ENCODE data around the gene SYT12. TPM values are rescaled to one million over a fixed set of nuclear protein-coding genes. Genes with fewer than 3 reads are reported as not detected.

SYT12 gene
- total RNA-seq, 2 experiments from 2014 or later: 0.25 to 0.72 TPM

DNA sequence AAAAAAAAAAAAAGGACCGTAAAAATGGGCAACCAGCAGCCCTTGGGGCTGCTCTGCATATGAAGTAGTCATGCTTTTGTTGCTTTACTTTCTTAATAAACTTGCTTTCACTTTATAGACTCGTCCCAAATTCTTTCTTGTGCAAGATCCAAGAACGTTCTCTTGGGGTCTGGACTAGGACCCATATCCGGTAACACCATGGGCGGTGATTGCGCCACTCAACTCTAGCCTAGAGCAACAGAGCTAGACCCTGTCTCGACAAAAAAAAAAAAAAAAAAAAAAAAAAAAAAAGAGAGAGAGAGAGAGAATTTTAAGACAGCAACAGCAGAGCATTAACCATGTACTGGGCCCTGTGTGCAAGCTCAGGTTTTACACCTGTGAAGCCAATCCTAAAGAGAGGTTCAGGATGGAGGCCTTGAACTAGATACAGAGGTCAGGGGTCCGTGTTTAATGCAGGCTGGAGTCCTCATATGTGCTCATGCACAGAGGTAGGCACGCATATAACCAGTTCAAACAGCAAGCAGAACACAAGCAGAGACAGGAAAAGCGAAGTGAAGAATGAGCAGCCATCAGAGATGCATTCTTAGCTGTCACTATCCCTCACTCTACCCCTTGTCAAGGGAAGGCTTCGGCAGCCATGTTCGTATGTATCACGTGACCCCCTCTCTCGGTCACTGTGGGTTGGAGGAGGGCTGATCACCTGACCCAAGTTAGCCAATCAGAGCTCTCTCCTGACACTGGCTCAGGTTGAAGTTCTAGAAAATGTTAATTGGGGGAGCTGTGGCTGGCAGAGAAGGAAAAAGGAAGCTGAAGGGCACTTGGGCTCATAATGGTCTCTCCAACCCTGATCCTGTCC lies 16.7 kb upstream of the SYT12 start:
- TF ChIP-seq, protein P1, sequence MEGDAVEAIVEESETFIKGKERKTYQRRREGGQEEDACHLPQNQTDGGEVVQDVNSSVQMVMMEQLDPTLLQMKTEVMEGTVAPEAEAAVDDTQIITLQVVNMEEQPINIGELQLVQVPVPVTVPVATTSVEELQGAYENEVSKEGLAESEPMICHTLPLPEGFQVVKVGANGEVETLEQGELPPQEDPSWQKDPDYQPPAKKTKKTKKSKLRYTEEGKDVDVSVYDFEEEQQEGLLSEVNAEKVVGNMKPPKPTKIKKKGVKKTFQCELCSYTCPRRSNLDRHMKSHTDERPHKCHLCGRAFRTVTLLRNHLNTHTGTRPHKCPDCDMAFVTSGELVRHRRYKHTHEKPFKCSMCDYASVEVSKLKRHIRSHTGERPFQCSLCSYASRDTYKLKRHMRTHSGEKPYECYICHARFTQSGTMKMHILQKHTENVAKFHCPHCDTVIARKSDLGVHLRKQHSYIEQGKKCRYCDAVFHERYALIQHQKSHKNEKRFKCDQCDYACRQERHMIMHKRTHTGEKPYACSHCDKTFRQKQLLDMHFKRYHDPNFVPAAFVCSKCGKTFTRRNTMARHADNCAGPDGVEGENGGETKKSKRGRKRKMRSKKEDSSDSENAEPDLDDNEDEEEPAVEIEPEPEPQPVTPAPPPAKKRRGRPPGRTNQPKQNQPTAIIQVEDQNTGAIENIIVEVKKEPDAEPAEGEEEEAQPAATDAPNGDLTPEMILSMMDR (conservative IDR thresholded peaks at IDR 0.05; ENCODE audit: low read length): no peak
- no peak for TF ChIP-seq EZH2phosphoT487 (IDR thresholded peaks at IDR 0.05; ENCODE audit: borderline replicate concordance, low read depth, low read length)
- Histone ChIP-seq H3K9me2 (ENCODE audit: insufficient read depth, low read length) (no peaks in the 10 kb centered on the region), H3K4me1 (ENCODE audit: insufficient read depth, low read length, poor library complexity, severe bottlenecking) (peaks cover 12% of the 10 kb centered on the region), H3K4me3 (ENCODE audit: low read depth, low read length, poor library complexity, severe bottlenecking) (peak overlapping the region; percentile 43), H3K4me2 (ENCODE audit: low read length) (peak overlapping the region; percentile 47), H3K27ac (ENCODE audit: low read depth, low read length, poor library complexity, severe bottlenecking) (no peak overlapping the region), H4K20me1 (ENCODE audit: insufficient read depth, low read length) (no peaks in the 10 kb centered on the region), H3K9me3 (ENCODE audit: low read length) (peaks cover 6% of the 10 kb centered on the region; the same call in 1 of the 2 replicates), H3K79me2 (ENCODE audit: insufficient read depth, low read depth, low read length) (no peaks in the 10 kb centered on the region), H2AFZ (ENCODE audit: low read length) (peak overlapping the region; percentile 100), H3K36me3 (ENCODE audit: insufficient read depth, low read length) (no peaks in the 10 kb centered on the region)
- intact Hi-C loops (cut with micrococcal nuclease; ENCODE audit: unreplicated experiment): no loop called here
- ChIA-PET POLR2A (interaction anchor here (0.6 to 1.0 kb wide), 3 partner anchors 11 to 620 kb away, joined by 3 to 5 read pairs (median 4); no protein-coding TSS in a partner anchor), CTCF (ENCODE audit: unreplicated experiment) (interaction anchor here (0.5 to 1.1 kb wide), 2 partner anchors 31 to 147 kb away, joined by 3 read pairs; no protein-coding TSS in a partner anchor)
- no TSS peak for BruUV-seq (replicated peaks)
- peak; percentile 88 for DNase-seq (ENCODE audit: low spot score)

DNA sequence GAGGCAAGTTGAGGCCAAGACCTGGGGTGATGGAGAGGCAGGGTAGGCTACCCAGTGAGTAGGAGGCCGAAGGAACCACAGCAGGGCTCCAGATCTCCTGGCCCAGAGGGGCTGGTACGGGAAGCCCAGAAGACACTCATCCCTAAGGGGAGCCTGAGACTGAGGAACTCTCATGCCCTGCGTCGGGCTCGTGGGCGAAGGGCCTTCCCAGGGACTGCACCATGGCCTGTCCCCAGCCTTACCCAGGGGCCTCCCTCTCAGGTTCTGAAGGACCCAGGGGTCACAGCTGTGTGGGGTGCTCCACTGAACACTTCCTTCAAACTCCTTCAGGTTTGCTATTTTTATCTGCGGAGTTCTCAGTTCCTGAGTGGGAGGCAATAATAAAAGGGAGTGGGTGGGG lies 15.8 kb upstream of the SYT12 start:
- TF ChIP-seq, protein P1 (conservative IDR thresholded peaks at IDR 0.05; ENCODE audit: low read length): no peak
- no peak for TF ChIP-seq EZH2phosphoT487 (IDR thresholded peaks at IDR 0.05; ENCODE audit: borderline replicate concordance, low read depth, low read length)
- H3K36me3 ChIP-seq (ENCODE audit: insufficient read depth, low read length): no peaks in the 10 kb centered on the region
- H3K4me3 ChIP-seq (ENCODE audit: low read depth, low read length, poor library complexity, severe bottlenecking): no peak overlapping the region
- BruUV-seq (replicated peaks): no TSS peak
- no peak overlapping the region for H3K27ac ChIP-seq (ENCODE audit: low read depth, low read length, poor library complexity, severe bottlenecking)
- peaks cover 12% of the 10 kb centered on the region for H3K4me1 ChIP-seq (ENCODE audit: insufficient read depth, low read length, poor library complexity, severe bottlenecking)
- H3K9me2 ChIP-seq (ENCODE audit: insufficient read depth, low read length): no peaks in the 10 kb centered on the region
- ChIA-PET CTCF (ENCODE audit: unreplicated experiment) (interaction anchor here (1.1 kb wide), 1 partner anchor 31 kb away, joined by 3 read pairs; no protein-coding TSS in a partner anchor), POLR2A (no interaction called here)
- peaks cover 6% of the 10 kb centered on the region; the same call in 1 of the 2 replicates for H3K9me3 ChIP-seq (ENCODE audit: low read length)
- peak overlapping the region; percentile 100 for H2AFZ ChIP-seq (ENCODE audit: low read length)
- no peak for DNase-seq (ENCODE audit: low spot score)
- no peaks in the 10 kb centered on the region for H3K79me2 ChIP-seq (ENCODE audit: insufficient read depth, low read depth, low read length)
- no peak overlapping the region for H3K4me2 ChIP-seq (ENCODE audit: low read length)
- no peaks in the 10 kb centered on the region for H4K20me1 ChIP-seq (ENCODE audit: insufficient read depth, low read length)
- intact Hi-C loops (cut with micrococcal nuclease; ENCODE audit: unreplicated experiment): no loop called here

Measured in OCI-LY7 (cell line).